ENCODE measurements around the gene PMS2. TPM values are rescaled to one million over a fixed set of nuclear protein-coding genes. Genes with fewer than 3 reads are reported as not detected.
A peak's percentile ranks its signal among the peaks of the same experiment; 100 is the strongest.
"Not testable (repeated sequence)": the region's sequence is repeated elsewhere in the genome, so short reads cannot be mapped to it uniquely, and the experiment has no call there.

PMS2 gene
- total and polyA plus RNA-seq, 2 donors from 2014 or later = 8.9 to 21.6 TPM

DNA sequence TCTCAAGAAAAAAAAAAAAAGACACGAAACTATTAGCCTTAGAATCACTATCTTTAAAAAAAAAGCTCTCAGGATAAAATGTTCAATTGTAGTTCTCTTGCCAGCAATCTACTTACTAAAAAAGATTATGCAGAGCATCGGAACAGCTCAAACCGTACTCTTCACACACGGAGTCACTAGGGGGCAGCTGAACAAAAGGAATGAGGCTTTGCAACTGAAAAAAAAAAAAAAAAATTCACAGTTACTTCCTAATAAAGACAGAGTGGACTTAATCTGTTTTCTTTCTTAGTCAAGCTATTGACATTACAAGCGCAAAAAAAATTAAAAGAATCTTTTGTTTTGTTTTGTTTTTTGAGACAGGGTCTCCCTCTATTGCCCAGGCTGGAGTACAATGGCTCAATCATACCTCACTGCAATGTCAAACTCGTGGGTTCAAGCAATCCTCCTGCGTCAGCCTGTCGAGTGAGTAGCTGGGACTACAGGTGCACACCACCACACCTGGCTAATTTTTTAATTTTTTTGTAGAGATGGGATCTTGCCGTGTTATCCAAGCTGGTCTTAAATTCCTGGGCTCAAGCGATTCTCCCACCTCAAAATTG is 11.5 kb downstream of the PMS2 start:
- Histone ChIP-seq H3K9ac (ENCODE audit: low read length in 3 of 3) (no peak overlapping the region), H3K4me3 (ENCODE audit: low read length in 3 of 3) (no peak overlapping the region), H3K9me3 (ENCODE audit: control insufficient read depth in 2 of 3, insufficient read depth in 1 of 3, low read length in 3 of 3) (no peaks in the 10 kb centered on the region), H3K27ac (ENCODE audit: low read depth in 2 of 2, low read length in 2 of 2) (no peak overlapping the region), H3K27me3 (ENCODE audit: control insufficient read depth, insufficient read depth, low read length) (no peaks in the 10 kb centered on the region), H3K36me3 (ENCODE audit: control insufficient read depth in 2 of 3, insufficient read depth in 3 of 3, low read length in 3 of 3) (peaks cover 2 to 31% (median 5%) of the 10 kb centered on the region in 3 donors), H3K4me1 (ENCODE audit: control insufficient read depth in 2 of 3, insufficient read depth in 2 of 3, low read depth in 1 of 3, low read length in 3 of 3) (no peaks in the 10 kb centered on the region)
- TF ChIP-seq, protein P1, sequence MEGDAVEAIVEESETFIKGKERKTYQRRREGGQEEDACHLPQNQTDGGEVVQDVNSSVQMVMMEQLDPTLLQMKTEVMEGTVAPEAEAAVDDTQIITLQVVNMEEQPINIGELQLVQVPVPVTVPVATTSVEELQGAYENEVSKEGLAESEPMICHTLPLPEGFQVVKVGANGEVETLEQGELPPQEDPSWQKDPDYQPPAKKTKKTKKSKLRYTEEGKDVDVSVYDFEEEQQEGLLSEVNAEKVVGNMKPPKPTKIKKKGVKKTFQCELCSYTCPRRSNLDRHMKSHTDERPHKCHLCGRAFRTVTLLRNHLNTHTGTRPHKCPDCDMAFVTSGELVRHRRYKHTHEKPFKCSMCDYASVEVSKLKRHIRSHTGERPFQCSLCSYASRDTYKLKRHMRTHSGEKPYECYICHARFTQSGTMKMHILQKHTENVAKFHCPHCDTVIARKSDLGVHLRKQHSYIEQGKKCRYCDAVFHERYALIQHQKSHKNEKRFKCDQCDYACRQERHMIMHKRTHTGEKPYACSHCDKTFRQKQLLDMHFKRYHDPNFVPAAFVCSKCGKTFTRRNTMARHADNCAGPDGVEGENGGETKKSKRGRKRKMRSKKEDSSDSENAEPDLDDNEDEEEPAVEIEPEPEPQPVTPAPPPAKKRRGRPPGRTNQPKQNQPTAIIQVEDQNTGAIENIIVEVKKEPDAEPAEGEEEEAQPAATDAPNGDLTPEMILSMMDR (IDR thresholded peaks at IDR 0.05; ENCODE audit: borderline replicate concordance, extremely low read depth, insufficient read depth) = peak; percentile 68
- DNase-seq = peak in 3 of 5 donors; percentile 60 to 90 (median 78)
- peak; percentile 58 for FAIRE-seq
- intact Hi-C loops (cut with DNase I) = no loop called here

DNA sequence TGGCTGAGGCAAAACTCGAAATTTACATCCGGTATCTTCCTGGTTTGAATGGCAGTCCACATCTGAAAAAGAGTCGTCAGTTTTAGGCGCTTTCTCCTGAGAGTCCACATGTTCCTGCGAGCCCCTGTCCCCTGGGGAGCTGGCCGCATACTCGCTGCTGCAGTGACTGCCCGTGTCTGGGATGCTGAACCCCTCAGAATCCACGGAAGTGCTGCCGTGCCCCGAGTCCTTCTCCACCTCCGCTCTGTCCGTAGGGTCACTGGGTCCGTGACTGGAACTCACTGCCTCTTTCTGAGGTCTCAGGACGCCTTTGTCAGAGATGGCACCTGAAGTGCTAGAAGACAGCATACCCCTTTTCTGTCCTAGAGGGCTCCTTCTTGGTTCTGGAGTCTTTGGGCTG is 21.8 kb downstream of the PMS2 start:
- H3K36me3 ChIP-seq (ENCODE audit: control insufficient read depth in 2 of 3, insufficient read depth in 3 of 3, low read length in 3 of 3); DNase-seq; H3K27me3 ChIP-seq (ENCODE audit: control insufficient read depth, insufficient read depth, low read length); H3K4me1 ChIP-seq (ENCODE audit: control insufficient read depth in 2 of 3, insufficient read depth in 2 of 3, low read depth in 1 of 3, low read length in 3 of 3); intact Hi-C loops (cut with DNase I); H3K9ac ChIP-seq (ENCODE audit: low read length in 3 of 3); H3K27ac ChIP-seq (ENCODE audit: low read depth in 2 of 2, low read length in 2 of 2); H3K9me3 ChIP-seq (ENCODE audit: control insufficient read depth in 2 of 3, insufficient read depth in 1 of 3, low read length in 3 of 3); FAIRE-seq; H3K4me3 ChIP-seq (ENCODE audit: low read length in 3 of 3): not testable (repeated sequence)

DNA sequence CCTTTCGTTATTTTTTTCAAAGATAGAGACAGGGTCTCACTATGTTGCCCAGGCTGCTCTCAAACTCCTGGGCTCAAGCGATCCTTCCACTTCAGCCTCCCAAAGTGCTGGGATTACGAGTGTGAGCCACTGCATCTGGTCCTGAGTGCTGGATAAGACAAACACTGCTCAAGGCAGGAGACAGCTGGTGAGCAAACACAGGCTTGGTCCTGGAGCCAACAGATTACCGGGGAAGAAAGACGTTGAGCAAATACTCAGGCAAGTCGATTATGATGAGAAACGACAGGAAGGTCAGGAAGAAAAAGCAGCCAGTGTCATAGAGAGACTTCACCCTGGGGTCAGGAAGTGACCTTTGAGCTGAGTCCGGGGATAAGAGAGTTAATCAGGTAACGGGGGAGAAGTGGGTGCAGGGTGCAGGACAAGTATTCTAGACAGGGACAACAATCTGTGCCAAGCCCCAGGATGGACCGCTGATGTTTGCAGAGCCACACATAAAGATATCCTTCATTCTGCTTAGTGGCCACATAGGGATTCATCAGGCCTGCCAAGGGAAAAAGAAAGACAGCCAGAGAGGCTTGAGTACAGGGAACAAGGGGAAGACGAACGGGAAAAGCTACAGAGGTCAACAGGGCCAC is 29.1 kb downstream of the PMS2 start:
- H3K4me1 ChIP-seq (ENCODE audit: control insufficient read depth in 2 of 3, insufficient read depth in 2 of 3, low read depth in 1 of 3, low read length in 3 of 3); intact Hi-C loops (cut with DNase I); H3K9ac ChIP-seq (ENCODE audit: low read length in 3 of 3); H3K36me3 ChIP-seq (ENCODE audit: control insufficient read depth in 2 of 3, insufficient read depth in 3 of 3, low read length in 3 of 3); FAIRE-seq; H3K27ac ChIP-seq (ENCODE audit: low read depth in 2 of 2, low read length in 2 of 2); H3K4me3 ChIP-seq (ENCODE audit: low read length in 3 of 3); H3K27me3 ChIP-seq (ENCODE audit: control insufficient read depth, insufficient read depth, low read length); H3K9me3 ChIP-seq (ENCODE audit: control insufficient read depth in 2 of 3, insufficient read depth in 1 of 3, low read length in 3 of 3); DNase-seq: not testable (repeated sequence)

DNA sequence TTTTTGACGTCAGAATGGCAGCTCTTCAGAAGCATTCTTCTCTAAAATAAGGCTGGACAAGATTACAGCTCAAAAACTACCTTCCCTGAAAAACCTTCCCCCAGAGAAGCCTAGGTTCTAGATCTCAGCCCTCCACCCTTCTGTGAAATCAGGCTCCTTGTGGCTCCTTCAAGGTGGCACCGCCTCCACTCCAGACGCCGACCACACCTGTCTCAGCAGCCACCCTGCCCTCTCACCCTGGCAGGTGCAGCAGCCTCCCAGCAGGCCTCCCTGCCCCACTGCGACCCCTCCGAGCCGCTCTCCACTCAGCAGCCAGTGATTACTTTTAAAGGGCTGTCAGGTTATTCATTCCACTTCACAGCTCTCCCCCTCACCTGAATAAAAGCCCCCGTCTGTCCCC is 35.3 kb downstream of the PMS2 start:
- H3K27ac ChIP-seq (ENCODE audit: low read depth in 2 of 2, low read length in 2 of 2); intact Hi-C loops (cut with DNase I); H3K4me1 ChIP-seq (ENCODE audit: control insufficient read depth in 2 of 3, insufficient read depth in 2 of 3, low read depth in 1 of 3, low read length in 3 of 3); FAIRE-seq; H3K9me3 ChIP-seq (ENCODE audit: control insufficient read depth in 2 of 3, insufficient read depth in 1 of 3, low read length in 3 of 3); H3K36me3 ChIP-seq (ENCODE audit: control insufficient read depth in 2 of 3, insufficient read depth in 3 of 3, low read length in 3 of 3); H3K4me3 ChIP-seq (ENCODE audit: low read length in 3 of 3); H3K27me3 ChIP-seq (ENCODE audit: control insufficient read depth, insufficient read depth, low read length); DNase-seq; H3K9ac ChIP-seq (ENCODE audit: low read length in 3 of 3): not testable (repeated sequence)

DNA sequence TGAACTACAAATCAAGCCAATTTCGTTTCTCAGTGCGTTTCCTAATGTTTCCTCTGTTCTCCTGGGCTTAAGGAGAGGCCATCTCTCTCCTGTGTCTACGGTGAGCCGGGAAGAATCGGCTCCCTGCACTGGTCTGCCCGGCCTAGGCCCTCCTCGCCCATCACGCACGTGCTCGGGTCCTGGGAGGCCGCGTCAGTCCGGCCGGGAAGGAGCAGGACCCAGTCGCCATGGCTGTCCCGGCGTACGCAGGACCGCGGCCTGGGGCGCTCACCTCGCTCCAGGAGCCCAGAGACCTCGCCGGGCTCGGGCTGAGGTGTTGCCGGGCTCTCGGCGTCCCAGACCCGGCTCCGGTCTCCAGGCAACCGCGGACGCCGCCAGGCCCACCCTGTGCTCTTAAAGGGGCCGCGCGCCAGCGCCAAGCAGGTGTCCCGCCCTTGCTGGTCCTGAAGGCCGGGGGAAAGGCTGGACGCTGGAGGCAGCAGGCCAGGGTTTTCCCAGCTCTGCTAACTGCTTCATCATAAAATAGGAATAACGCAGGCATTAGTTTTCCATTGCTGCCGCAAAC is 38.4 kb downstream of the PMS2 start, which contains the start of gene RSPH10B:
Gene RSPH10B, minus strand, starts transcription at position 343 of the 565 bp plus-strand sequence. CDS start 3,573 bp downstream, outside the sequence.
- H3K36me3 ChIP-seq (ENCODE audit: control insufficient read depth in 2 of 3, insufficient read depth in 3 of 3, low read length in 3 of 3); H3K27me3 ChIP-seq (ENCODE audit: control insufficient read depth, insufficient read depth, low read length); intact Hi-C loops (cut with DNase I); FAIRE-seq; H3K27ac ChIP-seq (ENCODE audit: low read depth in 2 of 2, low read length in 2 of 2); H3K4me3 ChIP-seq (ENCODE audit: low read length in 3 of 3); H3K9ac ChIP-seq (ENCODE audit: low read length in 3 of 3); H3K9me3 ChIP-seq (ENCODE audit: control insufficient read depth in 2 of 3, insufficient read depth in 1 of 3, low read length in 3 of 3); H3K4me1 ChIP-seq (ENCODE audit: control insufficient read depth in 2 of 3, insufficient read depth in 2 of 3, low read depth in 1 of 3, low read length in 3 of 3): not testable (repeated sequence)
- DNase-seq = peak in 2 of 5 donors; percentile 2 to 11

DNA sequence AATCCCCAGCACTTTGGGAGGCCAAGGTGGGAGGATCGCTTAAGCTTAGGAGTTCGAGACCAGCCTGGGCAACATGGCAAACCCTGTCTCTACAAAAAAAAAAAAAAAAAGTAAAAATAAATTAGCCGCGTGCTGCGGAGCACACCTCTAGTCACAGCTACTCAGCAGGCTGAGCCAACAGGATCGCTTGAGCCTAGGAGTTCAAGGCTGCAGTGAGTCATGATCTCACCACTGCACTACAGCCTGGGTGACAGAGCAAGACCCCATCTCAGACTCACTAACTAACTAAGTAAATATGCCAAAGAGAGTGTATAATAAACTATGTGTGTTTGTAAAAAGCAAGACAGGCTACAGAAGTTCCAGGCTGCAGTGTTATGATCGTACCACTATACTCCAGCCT is 45.0 kb downstream of the PMS2 start:
- H3K9ac ChIP-seq (ENCODE audit: low read length in 3 of 3); H3K4me3 ChIP-seq (ENCODE audit: low read length in 3 of 3); H3K9me3 ChIP-seq (ENCODE audit: control insufficient read depth in 2 of 3, insufficient read depth in 1 of 3, low read length in 3 of 3); FAIRE-seq; DNase-seq; intact Hi-C loops (cut with DNase I); H3K27ac ChIP-seq (ENCODE audit: low read depth in 2 of 2, low read length in 2 of 2); H3K4me1 ChIP-seq (ENCODE audit: control insufficient read depth in 2 of 3, insufficient read depth in 2 of 3, low read depth in 1 of 3, low read length in 3 of 3); H3K36me3 ChIP-seq (ENCODE audit: control insufficient read depth in 2 of 3, insufficient read depth in 3 of 3, low read length in 3 of 3); H3K27me3 ChIP-seq (ENCODE audit: control insufficient read depth, insufficient read depth, low read length): not testable (repeated sequence)

DNA sequence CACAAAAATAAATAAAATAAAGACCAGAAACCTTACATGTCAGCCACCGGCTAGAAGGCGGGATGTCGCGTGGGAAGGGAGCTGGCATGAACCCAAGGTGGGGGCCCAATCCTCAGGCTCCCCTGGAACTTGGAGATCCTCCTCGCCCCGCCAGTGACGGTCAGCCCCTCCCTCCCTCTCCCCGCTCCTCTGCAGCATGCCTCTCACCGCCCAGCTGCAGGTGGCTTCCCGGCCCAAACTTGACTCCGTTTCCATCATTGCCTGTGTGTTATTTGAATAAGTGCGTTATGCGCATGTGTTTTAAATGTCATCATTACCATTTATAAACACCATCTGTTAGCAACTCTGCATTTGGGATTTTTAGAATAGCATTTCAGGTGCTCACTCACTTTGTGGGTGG is 45.6 kb downstream of the PMS2 start:
- FAIRE-seq; H3K9ac ChIP-seq (ENCODE audit: low read length in 3 of 3); DNase-seq; H3K36me3 ChIP-seq (ENCODE audit: control insufficient read depth in 2 of 3, insufficient read depth in 3 of 3, low read length in 3 of 3); intact Hi-C loops (cut with DNase I); H3K4me1 ChIP-seq (ENCODE audit: control insufficient read depth in 2 of 3, insufficient read depth in 2 of 3, low read depth in 1 of 3, low read length in 3 of 3); H3K9me3 ChIP-seq (ENCODE audit: control insufficient read depth in 2 of 3, insufficient read depth in 1 of 3, low read length in 3 of 3); H3K27ac ChIP-seq (ENCODE audit: low read depth in 2 of 2, low read length in 2 of 2); H3K4me3 ChIP-seq (ENCODE audit: low read length in 3 of 3); H3K27me3 ChIP-seq (ENCODE audit: control insufficient read depth, insufficient read depth, low read length): not testable (repeated sequence)

Data from kidney (tissue), 14 donors.